Measurements from ENCODE around the gene ABCA4. TPM values are rescaled to one million over a fixed set of nuclear protein-coding genes. Genes with fewer than 3 reads are reported as not detected.

Gene ABCA4
- total and polyA plus RNA-seq, 2 of the 8 experiments (the other 6 are each of a cell fraction or from before 2014, with no cell fraction given), result 0.06 TPM; not detected in 1

GRCh38 chr1:94111879-94112278, 9.1 kb downstream of the ABCA4 start:
- H3K36me3 ChIP-seq (ENCODE audit: control insufficient read depth in 2 of 4, insufficient read depth in 4 of 4, low read length in 3 of 4), result no peaks in the 10 kb centered on the region
- DNase-seq (ENCODE audit: low read depth in 1 of 2, low spot score in 2 of 2) (no peak), FAIRE-seq (no peak)
- no peak overlapping the region for H2BK12ac ChIP-seq (ENCODE audit: low read depth, low read length)
- CTCF ChIA-PET (ENCODE audit: partially characterized antibody), result interaction anchor here (0.6 to 1.9 kb wide), 2 partner anchors 8 to 86 kb away, joined by 4 read pairs; no protein-coding TSS in a partner anchor
- H3K23ac ChIP-seq (ENCODE audit: insufficient read length), result no peak overlapping the region
- H2BK120ac ChIP-seq (replicated peaks; ENCODE audit: low read depth, low read length), result no peak overlapping the region
- no peak overlapping the region for H3K9ac ChIP-seq (replicated peaks in 1 of 4; ENCODE audit: extremely low read depth in 1 of 4, low read depth in 3 of 4, low read length in 3 of 4)
- peaks cover 0 to 8% (median 7%) of the 10 kb centered on the region in 4 experiments; a peak in 6 of 7 replicates for H3K4me1 ChIP-seq (replicated peaks in 1 of 4; ENCODE audit: control insufficient read depth in 3 of 4, insufficient read depth in 4 of 4, low read length in 3 of 4)
- no peak overlapping the region for H4K8ac ChIP-seq (ENCODE audit: extremely low read depth, insufficient read depth, low read length)
- no peaks in the 10 kb centered on the region for H3K79me2 ChIP-seq (ENCODE audit: control insufficient read depth in 1 of 2, insufficient read depth in 2 of 2, low read length in 2 of 2)
- H3K4me2 ChIP-seq (ENCODE audit: insufficient read depth in 1 of 2, low read depth in 2 of 2, low read length in 2 of 2), result no peak overlapping the region
- no peak overlapping the region for H3K27ac ChIP-seq (ENCODE audit: low read depth, low read length)
- H2BK5ac ChIP-seq (ENCODE audit: low read depth, low read length), result no peak overlapping the region
- H2BK15ac ChIP-seq (ENCODE audit: low read length), result no peak overlapping the region
- no peaks in the 10 kb centered on the region for H3K79me1 ChIP-seq (ENCODE audit: low read depth, low read length)
- no peak overlapping the region for H3K56ac ChIP-seq (replicated peaks; ENCODE audit: insufficient read length, low read depth, low read length)
- no peak overlapping the region for H2BK20ac ChIP-seq (ENCODE audit: low read length)
- H3K9me3 ChIP-seq (ENCODE audit: insufficient read depth in 2 of 2, low read depth in 1 of 2, low read length in 1 of 2), result no peaks in the 10 kb centered on the region
- H3K23me2 ChIP-seq (ENCODE audit: low read depth, low read length), result no peaks in the 10 kb centered on the region
- H3K4me3 ChIP-seq (ENCODE audit: extremely low read depth in 1 of 4, insufficient read depth in 2 of 4, low read depth in 3 of 4, low read length in 4 of 4), result no peak overlapping the region
- H3K14ac ChIP-seq (ENCODE audit: insufficient read length), result no peak overlapping the region
- peaks cover 10 to 33% (median 21%) of the 10 kb centered on the region in 4 experiments for H3K27me3 ChIP-seq (replicated peaks in 1 of 4; ENCODE audit: control insufficient read depth in 3 of 4, extremely low read depth in 1 of 4, insufficient read depth in 3 of 4, low read length in 3 of 4)
- TF ChIP-seq SIRT6 (IDR thresholded peaks at IDR 0.05; ENCODE audit: low read length) (no peak), EGR1 (IDR thresholded peaks at IDR 0.05; ENCODE audit: borderline replicate concordance, low read depth, low read length) (no peak), SUZ12 (IDR thresholded peaks at IDR 0.05; ENCODE audit: low read length) (no peak)
- POLR2A ChIA-PET (ENCODE audit: partially characterized antibody), result no interaction called here
- H4K20me1 ChIP-seq (replicated peaks in 1 of 2; ENCODE audit: control insufficient read depth in 1 of 2, insufficient read depth in 2 of 2, low read length in 2 of 2), result no peaks in the 10 kb centered on the region
- WGBS, 2 experiments (ENCODE audit: extremely low coverage in 1 of 2, insufficient coverage in 1 of 2, insufficient read length in 1 of 2, insufficient replicate concordance in 2 of 2, low coverage in 1 of 2, low lambda C conversion rate in 2 of 2, missing lambda C conversion rate in 1 of 2), result 88% methylated on average over 9 of the region's 9 CpGs; no CpG with 5 or more reads in 1 of the 2 experiments
- no peak overlapping the region for H2AFZ ChIP-seq (ENCODE audit: low read length)
- no peak overlapping the region for H3K4ac ChIP-seq (replicated peaks; ENCODE audit: insufficient read length, low read depth, low read length)
- H4K5ac ChIP-seq (ENCODE audit: insufficient read length, low read depth, low read length), result no peak overlapping the region
- no peak overlapping the region for H3K18ac ChIP-seq (ENCODE audit: extremely low read depth, low read length)
- no peak overlapping the region for H2AK5ac ChIP-seq (ENCODE audit: low read depth, low read length)
- H4K91ac ChIP-seq (replicated peaks; ENCODE audit: insufficient read length, low read length), result no peak overlapping the region
